SU-DHL-6 (cell line): Measurements from ENCODE around the gene SLC25A13.

Experiments used
- H2AFZ ChIP-seq: fragments of 200-600 bp; sonication (generic); 2 replicates; pipeline ENCODE4 v1.6.1; 2014; ENCODE audit warnings: low read depth, mild to moderate bottlenecking, moderate library complexity, mixed read lengths, antibody characterized with exemption, low read length; ENCODE audit not compliant: severe bottlenecking
- H3F3A ChIP-seq: fragments of 200-600 bp; shearing (Covaris generic); 2 replicates; pipeline ENCODE4 v1.6.0; 2016; ENCODE audit warnings: antibody characterized with exemption, mild to moderate bottlenecking; ENCODE audit not compliant: insufficient read depth
- H3K27ac ChIP-seq: fragments of 200-600 bp; sonication (generic); 2 replicates; pipeline ENCODE4 v1.5.1; 2016; ENCODE audit warnings: low read depth, mild to moderate bottlenecking, low read length, moderate library complexity, mixed read lengths
- H3K27me3 ChIP-seq: fragments of 200-600 bp; sonication (generic), shearing (Covaris generic); 2 replicates; pipeline ENCODE4 v1.6.0; 2014; ENCODE audit warnings: mild to moderate bottlenecking, low read length
- H3K36me3 ChIP-seq: fragments of 200-600 bp; sonication (generic); 2 replicates; pipeline ENCODE4 v1.6.1; 2014; ENCODE audit warnings: mild to moderate bottlenecking, low read length, mixed read lengths
- H3K4me2 ChIP-seq: fragments of 300-600, 200-600 bp; shearing (Covaris generic), sonication (generic); 2 replicates; pipeline ENCODE4 v1.6.0; 2014; ENCODE audit warnings: low read length, low read depth, mild to moderate bottlenecking; ENCODE audit not compliant: poor library complexity, severe bottlenecking
- H3K4me3 ChIP-seq: fragments of 200-600 bp; sonication (generic); 2 replicates; pipeline ENCODE4 v1.5.1; 2014; ENCODE audit warnings: antibody characterized with exemption, low read length, mild to moderate bottlenecking, mixed read lengths; ENCODE audit not compliant: insufficient read depth, poor library complexity, severe bottlenecking
- H3K79me2 ChIP-seq: fragments of 200-600 bp; sonication (generic); 2 replicates; pipeline ENCODE4 v1.6.1; 2014; ENCODE audit warnings: mild to moderate bottlenecking, low read length, moderate library complexity; ENCODE audit not compliant: insufficient read depth
- H3K9ac ChIP-seq: fragments of 200-600 bp; sonication (generic); 2 replicates; pipeline ENCODE4 v1.7.0; 2014; ENCODE audit warnings: mild to moderate bottlenecking, low read length
- H3K9me2 ChIP-seq: fragments of 200-600 bp; sonication (generic); replicated peaks from 2 replicates; pipeline ENCODE4 v1.6.1; 2014; ENCODE audit warnings: low read length; ENCODE audit not compliant: insufficient read depth
- H3K9me3 ChIP-seq: fragments of 200-600 bp; sonication (generic); 2 replicates; pipeline ENCODE4 v1.6.1; 2014; ENCODE audit warnings: low read length, mixed read lengths; ENCODE audit not compliant: insufficient read depth
- H4K20me1 ChIP-seq: fragments of 200-600 bp; sonication (generic); 2 replicates; pipeline ENCODE4 v1.6.1; 2014; ENCODE audit warnings: low read depth, mild to moderate bottlenecking, antibody characterized with exemption, low read length, moderate library complexity, mixed read lengths
- EZH2phosphoT487 ChIP-seq: fragments of 200-600 bp; sonication (generic), shearing (Covaris generic); conservative IDR thresholded peaks from 2 replicates; pipeline ENCODE4 v1.6.1; 2018; ENCODE audit warnings: mild to moderate bottlenecking, antibody characterized with exemption, low read length, moderate library complexity, mixed read lengths
- TF ChIP-seq, protein P1 (sequence below): fragments of 200-600 bp; sonication (generic); IDR thresholded peaks from one replicate; pipeline ENCODE4 v1.5.1; 2017; ENCODE audit warnings: antibody characterized with exemption, mild to moderate bottlenecking, low read length, moderate library complexity; ENCODE audit not compliant: insufficient read depth, poor library complexity, severe bottlenecking

The SLC25A13 gene

DNA sequence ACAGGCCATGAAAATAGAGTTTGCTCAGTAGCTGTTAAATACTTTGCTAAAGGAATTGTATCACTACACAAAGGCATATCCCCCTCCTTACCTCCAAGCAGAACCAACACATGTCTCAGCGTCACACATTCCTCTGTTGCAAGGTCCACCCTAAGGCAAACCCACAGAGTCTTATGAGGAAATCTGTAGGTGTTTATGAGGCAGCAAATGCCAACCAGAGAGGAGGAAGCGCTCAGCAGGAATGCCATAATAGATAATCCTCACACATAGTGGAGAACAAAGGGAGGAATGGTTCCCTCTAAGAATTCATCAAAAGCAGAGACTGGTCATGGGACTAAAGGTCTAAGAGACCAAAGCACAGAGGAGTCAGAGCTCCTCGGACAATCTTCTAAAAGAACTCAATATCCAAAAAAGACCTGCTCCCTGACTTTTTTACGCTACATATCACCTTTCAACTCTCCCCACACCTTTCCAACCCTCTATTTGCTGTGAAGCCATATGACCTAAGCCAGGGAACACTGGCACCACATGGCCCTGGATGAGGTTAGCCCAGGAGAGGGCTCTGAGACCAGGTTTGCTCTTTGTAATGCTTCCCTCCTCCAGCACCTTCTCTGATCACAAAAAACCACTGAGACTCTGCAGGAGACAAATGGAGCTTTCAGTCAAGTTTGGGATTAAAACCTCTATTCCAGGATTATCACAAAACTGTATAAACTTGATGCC, 7.3 kb downstream of the SLC25A13 start:
- Histone ChIP-seq H3K36me3 (no peaks in the 10 kb centered on the region), H2AFZ (no peak overlapping the region), H3K27ac (no peak overlapping the region), H3K4me2 (no peak overlapping the region), H3K27me3 (no peaks in the 10 kb centered on the region), H3K9me3 (no peaks in the 10 kb centered on the region), H3K79me2 (peaks cover 96% of the 10 kb centered on the region), H4K20me1 (no peaks in the 10 kb centered on the region), H3K9ac (no peak overlapping the region), H3K9me2 (no peaks in the 10 kb centered on the region), H3K4me3 (no peak overlapping the region), H3F3A (no peaks in the 10 kb centered on the region)
- no peak for TF ChIP-seq EZH2phosphoT487
- TF ChIP-seq, protein P1, sequence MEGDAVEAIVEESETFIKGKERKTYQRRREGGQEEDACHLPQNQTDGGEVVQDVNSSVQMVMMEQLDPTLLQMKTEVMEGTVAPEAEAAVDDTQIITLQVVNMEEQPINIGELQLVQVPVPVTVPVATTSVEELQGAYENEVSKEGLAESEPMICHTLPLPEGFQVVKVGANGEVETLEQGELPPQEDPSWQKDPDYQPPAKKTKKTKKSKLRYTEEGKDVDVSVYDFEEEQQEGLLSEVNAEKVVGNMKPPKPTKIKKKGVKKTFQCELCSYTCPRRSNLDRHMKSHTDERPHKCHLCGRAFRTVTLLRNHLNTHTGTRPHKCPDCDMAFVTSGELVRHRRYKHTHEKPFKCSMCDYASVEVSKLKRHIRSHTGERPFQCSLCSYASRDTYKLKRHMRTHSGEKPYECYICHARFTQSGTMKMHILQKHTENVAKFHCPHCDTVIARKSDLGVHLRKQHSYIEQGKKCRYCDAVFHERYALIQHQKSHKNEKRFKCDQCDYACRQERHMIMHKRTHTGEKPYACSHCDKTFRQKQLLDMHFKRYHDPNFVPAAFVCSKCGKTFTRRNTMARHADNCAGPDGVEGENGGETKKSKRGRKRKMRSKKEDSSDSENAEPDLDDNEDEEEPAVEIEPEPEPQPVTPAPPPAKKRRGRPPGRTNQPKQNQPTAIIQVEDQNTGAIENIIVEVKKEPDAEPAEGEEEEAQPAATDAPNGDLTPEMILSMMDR, result no peak

- Histone ChIP-seq H3K9ac (no peak overlapping the region), H3K9me3 (no peaks in the 10 kb centered on the region), H2AFZ (no peak overlapping the region), H3K9me2 (no peaks in the 10 kb centered on the region), H3K27ac (no peak overlapping the region), H3K4me2 (no peak overlapping the region), H3K36me3 (no peaks in the 10 kb centered on the region), H3K27me3 (no peaks in the 10 kb centered on the region), H3F3A (no peaks in the 10 kb centered on the region), H4K20me1 (no peaks in the 10 kb centered on the region; the same call in 1 of the 2 replicates), H3K4me3 (no peak overlapping the region), H3K79me2 (peaks cover 96% of the 10 kb centered on the region)
- TF ChIP-seq, protein P1, result no peak
- TF ChIP-seq EZH2phosphoT487, result no peak
These were observed 8.0 kb downstream of the SLC25A13 start for GRCh38 chr7:96313940-96314339.

DNA sequence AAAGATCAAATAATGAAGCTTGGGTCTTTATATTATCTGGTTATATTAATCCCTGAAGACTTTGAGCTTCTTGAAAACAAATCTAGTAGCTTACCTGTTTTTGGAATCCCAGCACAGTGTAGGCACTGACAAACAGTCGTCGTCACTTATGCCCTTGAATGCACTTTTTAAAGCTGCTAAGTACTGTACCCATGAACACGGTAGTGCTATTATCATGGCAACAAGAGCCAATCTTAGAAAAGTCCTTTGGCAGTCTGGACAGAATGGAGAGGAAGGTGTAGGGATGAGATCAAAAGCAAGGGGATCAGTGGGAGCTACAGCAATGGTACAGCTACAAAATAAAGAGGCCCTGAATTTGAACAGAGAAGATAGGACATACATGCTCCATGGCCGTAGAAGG, 9.4 kb downstream of the SLC25A13 start:
- H3K4me2 ChIP-seq, result no peak overlapping the region
- H3K9me3 ChIP-seq, result no peaks in the 10 kb centered on the region
- no peak overlapping the region for H3K9ac ChIP-seq
- H3K79me2 ChIP-seq, result peaks cover 98% of the 10 kb centered on the region
- H3K4me3 ChIP-seq, result no peak overlapping the region
- no peak overlapping the region for H3K27ac ChIP-seq
- H2AFZ ChIP-seq, result no peak overlapping the region
- no peaks in the 10 kb centered on the region for H3K9me2 ChIP-seq
- no peaks in the 10 kb centered on the region for H3K27me3 ChIP-seq
- no peaks in the 10 kb centered on the region for H3K36me3 ChIP-seq
- no peaks in the 10 kb centered on the region; the same call in 1 of the 2 replicates for H4K20me1 ChIP-seq
- no peaks in the 10 kb centered on the region for H3F3A ChIP-seq
- TF ChIP-seq, protein P1, result no peak
- no peak for TF ChIP-seq EZH2phosphoT487
